ENCODE data around the gene TLE3. TPM values are rescaled to one million over a fixed set of nuclear protein-coding genes. Genes with fewer than 3 reads are reported as not detected.

TLE3 gene
- polyA plus RNA-seq, 1 donor (not counting 4 experiments of a cell fraction or from before 2014, with no cell fraction given) = 8.3 TPM

- H3K9me1 ChIP-seq (ENCODE audit: control insufficient read depth, extremely low read depth, insufficient read depth, low read length) = peaks cover 9% of the 10 kb centered on the region
- H3K79me2 ChIP-seq (ENCODE audit: control insufficient read depth, insufficient read depth, low read length) = peaks cover 5% of the 10 kb centered on the region
- TF ChIP-seq, protein P1, sequence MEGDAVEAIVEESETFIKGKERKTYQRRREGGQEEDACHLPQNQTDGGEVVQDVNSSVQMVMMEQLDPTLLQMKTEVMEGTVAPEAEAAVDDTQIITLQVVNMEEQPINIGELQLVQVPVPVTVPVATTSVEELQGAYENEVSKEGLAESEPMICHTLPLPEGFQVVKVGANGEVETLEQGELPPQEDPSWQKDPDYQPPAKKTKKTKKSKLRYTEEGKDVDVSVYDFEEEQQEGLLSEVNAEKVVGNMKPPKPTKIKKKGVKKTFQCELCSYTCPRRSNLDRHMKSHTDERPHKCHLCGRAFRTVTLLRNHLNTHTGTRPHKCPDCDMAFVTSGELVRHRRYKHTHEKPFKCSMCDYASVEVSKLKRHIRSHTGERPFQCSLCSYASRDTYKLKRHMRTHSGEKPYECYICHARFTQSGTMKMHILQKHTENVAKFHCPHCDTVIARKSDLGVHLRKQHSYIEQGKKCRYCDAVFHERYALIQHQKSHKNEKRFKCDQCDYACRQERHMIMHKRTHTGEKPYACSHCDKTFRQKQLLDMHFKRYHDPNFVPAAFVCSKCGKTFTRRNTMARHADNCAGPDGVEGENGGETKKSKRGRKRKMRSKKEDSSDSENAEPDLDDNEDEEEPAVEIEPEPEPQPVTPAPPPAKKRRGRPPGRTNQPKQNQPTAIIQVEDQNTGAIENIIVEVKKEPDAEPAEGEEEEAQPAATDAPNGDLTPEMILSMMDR (optimal IDR thresholded peaks at IDR 0.05 in 1 of 3, IDR thresholded peaks at IDR 0.05 in 1 of 3, conservative IDR thresholded peaks at IDR 0.05 in 1 of 3; ENCODE audit: extremely low read depth in 1 of 3, insufficient read depth in 2 of 3, low read length in 3 of 3) = no peak
- no peak for TF ChIP-seq EZH2 (IDR thresholded peaks at IDR 0.05; ENCODE audit: low read length)
- H2AFZ ChIP-seq (ENCODE audit: control insufficient read depth, low read length) = no peak overlapping the region
- FAIRE-seq (no peak), DNase-seq (ENCODE audit: low read depth, low spot score) (no peak)
- no peak overlapping the region for H3K4me2 ChIP-seq (ENCODE audit: control insufficient read depth, extremely low read depth, insufficient read depth, low read depth, low read length)
- no peaks in the 10 kb centered on the region for H3K27me3 ChIP-seq (ENCODE audit: control insufficient read depth, extremely low read depth, insufficient read depth, low read length)
- peaks cover 2% of the 10 kb centered on the region for H4K20me1 ChIP-seq (ENCODE audit: control insufficient read depth, extremely low read depth, insufficient read depth, low read length)
- no peak overlapping the region for H3K4me3 ChIP-seq (ENCODE audit: control insufficient read depth in 2 of 3, extremely low read depth in 1 of 3, insufficient read depth in 2 of 3, low read depth in 1 of 3, low read length in 3 of 3)
- peaks cover 5% of the 10 kb centered on the region for H3K4me1 ChIP-seq (ENCODE audit: control insufficient read depth, extremely low read depth, insufficient read depth, low read length)
- dilution Hi-C loops (cut with MboI; ENCODE audit: extremely low pct_ligation_motif_present, low sequenced_read_pairs) = no loop called here
- no peaks in the 10 kb centered on the region for H3K9me3 ChIP-seq (ENCODE audit: control insufficient read depth, low read depth, low read length)
- peaks cover 19 to 49% of the 10 kb centered on the region in 2 experiments for H3K36me3 ChIP-seq (ENCODE audit: control insufficient read depth in 2 of 2, extremely low read depth in 1 of 2, insufficient read depth in 2 of 2, low read length in 2 of 2)
- no peak overlapping the region for H3K9ac ChIP-seq (ENCODE audit: control insufficient read depth, extremely low read depth, insufficient read depth, low read length)
- no peak overlapping the region for H3K27ac ChIP-seq (ENCODE audit: control insufficient read depth, insufficient read depth, low read length)
Observed at GRCh38 chr15:70086636-70087035, 11.1 kb downstream of the TLE3 start.

- Histone ChIP-seq H3K36me3 (ENCODE audit: control insufficient read depth in 2 of 2, extremely low read depth in 1 of 2, insufficient read depth in 2 of 2, low read length in 2 of 2) (peaks cover 19 to 49% of the 10 kb centered on the region in 2 experiments), H4K20me1 (ENCODE audit: control insufficient read depth, extremely low read depth, insufficient read depth, low read length) (peaks cover 2% of the 10 kb centered on the region), H2AFZ (ENCODE audit: control insufficient read depth, low read length) (no peak overlapping the region), H3K4me3 (ENCODE audit: control insufficient read depth in 2 of 3, extremely low read depth in 1 of 3, insufficient read depth in 2 of 3, low read depth in 1 of 3, low read length in 3 of 3) (no peak overlapping the region), H3K27ac (ENCODE audit: control insufficient read depth, insufficient read depth, low read length) (no peak overlapping the region), H3K27me3 (ENCODE audit: control insufficient read depth, extremely low read depth, insufficient read depth, low read length) (no peaks in the 10 kb centered on the region), H3K9ac (ENCODE audit: control insufficient read depth, extremely low read depth, insufficient read depth, low read length) (no peak overlapping the region), H3K79me2 (ENCODE audit: control insufficient read depth, insufficient read depth, low read length) (peaks cover 2% of the 10 kb centered on the region), H3K9me3 (ENCODE audit: control insufficient read depth, low read depth, low read length) (no peaks in the 10 kb centered on the region), H3K4me2 (ENCODE audit: control insufficient read depth, extremely low read depth, insufficient read depth, low read depth, low read length) (no peak overlapping the region), H3K4me1 (ENCODE audit: control insufficient read depth, extremely low read depth, insufficient read depth, low read length) (no peaks in the 10 kb centered on the region), H3K9me1 (ENCODE audit: control insufficient read depth, extremely low read depth, insufficient read depth, low read length) (peaks cover 3% of the 10 kb centered on the region)
- FAIRE-seq (no peak), DNase-seq (ENCODE audit: low read depth, low spot score) (no peak)
- TF ChIP-seq EZH2 (IDR thresholded peaks at IDR 0.05; ENCODE audit: low read length) = no peak
- TF ChIP-seq, protein P1 (optimal IDR thresholded peaks at IDR 0.05 in 1 of 3, IDR thresholded peaks at IDR 0.05 in 1 of 3, conservative IDR thresholded peaks at IDR 0.05 in 1 of 3; ENCODE audit: extremely low read depth in 1 of 3, insufficient read depth in 2 of 3, low read length in 3 of 3) = no peak
- dilution Hi-C loops (cut with MboI; ENCODE audit: extremely low pct_ligation_motif_present, low sequenced_read_pairs) = no loop called here
Observed at GRCh38 chr15:70084461-70084860, 13.3 kb downstream of the TLE3 start.
